NCI-H1105 treated with DMSO at 0.1 percent for 48 hours (cell line): Measurements from ENCODE around the gene GPR183.

Source experiments
- DNase-seq: peaks from one replicate; lab custom pipeline; 2025; lab: John Stamatoyannopoulos, UW

Gene GPR183

GRCh38 chr13:99246100-99246499, 61.1 kb downstream of the GPR183 start:
- no peak for DNase-seq
